PC-9 (cell line): ENCODE measurements around the gene CFAP92. TPM values are rescaled to one million over a fixed set of nuclear protein-coding genes. Genes with fewer than 3 reads are reported as not detected.

Source experiments
- BruUV-seq: library from RNA; stranded (reverse); fragments of 400-500 nt; replicated peaks from 2 replicates; lab custom pipeline; 2021; lab: Mats Ljungman, UMichigan
- CTCF ChIA-PET: fragments of 300-600 bp; sonication (Branson Sonifier 250); formaldehyde crosslinking; loops from one replicate; lab custom pipeline; 2022; ENCODE audit warnings: antibody characterized with exemption; lab: Charles Lee
- POLR2A ChIA-PET: fragments of 300-600 bp; sonication (Branson Sonifier 250); formaldehyde crosslinking; loops from one replicate; lab custom pipeline; 2022; ENCODE audit warnings: antibody characterized with exemption; ENCODE audit not compliant: unreplicated experiment; lab: Charles Lee
- DNase-seq, 2 experiments: peaks; one replicate each; pipeline versions ENCODE4 v3.0.0 to v3.0.0-alpha.2; 2015 to 2022; ENCODE audit warnings: mixed read lengths in 1 of 2
- H2AFZ ChIP-seq: fragments of 200-600 bp; sonication (generic); 2 replicates; pipeline ENCODE4 v1.8.1; 2017; ENCODE audit warnings: antibody characterized with exemption
- H3F3A ChIP-seq: fragments of 200-600 bp; sonication (generic); 2 replicates; pipeline ENCODE4 v1.8.1; 2017; ENCODE audit warnings: antibody characterized with exemption, mild to moderate bottlenecking, low read depth; ENCODE audit not compliant: insufficient read depth
- H3K27ac ChIP-seq: fragments of 200-600 bp; sonication (generic); 2 replicates; pipeline ENCODE4 v1.6.1; 2016; ENCODE audit warnings: mixed run types
- H3K27me3 ChIP-seq: fragments of 200-600 bp; sonication (generic); 2 replicates; pipeline ENCODE4 v1.6.1; 2016; ENCODE audit warnings: low read depth, mixed run types; ENCODE audit not compliant: insufficient read depth
- H3K36me3 ChIP-seq: fragments of 200-600 bp; sonication (generic); 2 replicates; pipeline ENCODE4 v1.6.1; 2016; ENCODE audit warnings: low read depth, mixed run types
- H3K4me1 ChIP-seq: fragments of 200-600 bp; sonication (generic); replicated peaks from 2 replicates; pipeline ENCODE4 v1.6.1; 2016; ENCODE audit warnings: mixed run types; ENCODE audit not compliant: insufficient read depth
- H3K4me2 ChIP-seq: fragments of 200-600 bp; sonication (generic); 2 replicates; pipeline ENCODE4 v1.6.1; 2017; ENCODE audit warnings: mixed run types
- H3K4me3 ChIP-seq: fragments of 200-600 bp; sonication (generic); 2 replicates; pipeline ENCODE4 v1.6.1; 2016; ENCODE audit warnings: mixed run types
- H3K79me2 ChIP-seq: fragments of 200-600 bp; sonication (generic); 2 replicates; pipeline ENCODE4 v1.6.1; 2017; ENCODE audit warnings: low read depth, mixed run types
- H3K9me2 ChIP-seq: fragments of 200-600 bp; sonication (generic); 2 replicates; pipeline ENCODE4 v1.8.1; 2017; ENCODE audit warnings: mild to moderate bottlenecking; ENCODE audit not compliant: insufficient read depth
- H3K9me3 ChIP-seq: fragments of 200-600 bp; sonication (generic); 2 replicates; pipeline ENCODE4 v1.8.1; 2016; ENCODE audit warnings: low read depth; ENCODE audit not compliant: insufficient read depth
- H4K20me1 ChIP-seq: fragments of 200-600 bp; sonication (generic); 2 replicates; pipeline ENCODE4 v1.8.1; 2017; ENCODE audit not compliant: insufficient read depth
- CTCF ChIP-seq: fragments of 200-600 bp; sonication (generic); conservative IDR thresholded peaks from 2 replicates; pipeline ENCODE4 v1.6.1; 2017; ENCODE audit warnings: mixed run types, antibody characterized with exemption, mild to moderate bottlenecking, moderate library complexity
- EZH2 ChIP-seq: fragments of 200-600 bp; sonication (generic); IDR thresholded peaks from 2 replicates; pipeline ENCODE4 v1.8.0; 2017; ENCODE audit warnings: antibody characterized with exemption, low read depth
- intact Hi-C: fragments of 100-400 bp; cut with micrococcal nuclease; formaldehyde crosslinking; loops from one replicate; pipeline ENCODE4 v1.10.0; 2022; ENCODE audit not compliant: unreplicated experiment
- total RNA-seq: library from RNA; stranded (reverse); gene quantifications from 2 replicates; pipeline ENCODE4 v1.2.3, GENCODE V29; 2021

CFAP92 gene
- total RNA-seq, 1 experiment from 2014 or later = 4.3 TPM

DNA sequence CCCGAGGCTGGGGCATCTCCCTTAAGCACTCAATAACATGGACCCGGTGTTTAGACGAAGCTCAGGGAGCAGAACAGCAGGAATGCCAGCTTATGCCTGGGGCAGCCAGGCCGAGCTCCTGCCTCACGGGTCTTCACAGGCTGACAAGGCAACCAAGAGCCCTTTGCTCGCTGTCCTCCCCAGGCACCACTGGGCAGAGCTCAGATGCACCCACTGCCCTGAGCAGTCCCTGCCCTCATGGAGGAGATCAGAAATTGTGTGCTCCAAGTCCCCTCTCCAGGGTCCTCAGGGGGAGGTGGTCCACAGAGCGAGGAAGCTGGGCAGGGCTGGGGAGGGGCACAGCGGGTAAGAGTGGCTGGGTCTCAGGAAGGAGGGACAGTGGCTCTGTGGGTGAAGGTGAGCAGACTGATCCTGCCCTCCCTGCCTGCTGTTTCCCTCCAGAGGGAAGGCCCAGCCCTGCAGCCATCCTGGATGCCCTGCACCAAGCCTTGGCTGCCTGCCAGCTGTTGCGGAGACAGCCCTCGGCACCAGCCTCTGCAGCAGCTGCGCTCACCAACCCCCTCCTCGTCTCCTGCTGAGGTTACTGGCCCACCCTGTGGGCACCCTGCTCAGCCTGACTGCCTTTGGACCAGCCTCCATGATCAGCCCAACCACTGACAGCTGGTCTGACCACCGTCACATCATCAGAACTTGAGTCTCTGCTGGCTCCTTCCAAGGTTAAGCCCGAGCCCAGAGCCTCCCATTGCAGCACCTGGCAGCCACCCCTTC, 45.6 kb upstream of the CFAP92 start:
- ChIA-PET POLR2A (interaction anchor here (0.6 kb wide), 1 partner anchor 29 kb away, joined by 9 read pairs; no protein-coding TSS in a partner anchor), CTCF (interaction anchor here (1.0 kb wide), 1 partner anchor 14 kb away, joined by 3 read pairs; no protein-coding TSS in a partner anchor)
- H3K4me1 ChIP-seq = no peaks in the 10 kb centered on the region
- no peaks in the 10 kb centered on the region for H3K9me3 ChIP-seq
- intact Hi-C loops = no loop called here
- TF ChIP-seq CTCF (no peak), EZH2 (no peak)
- no peaks in the 10 kb centered on the region for H3K9me2 ChIP-seq
- no peaks in the 10 kb centered on the region for H3F3A ChIP-seq
- no peaks in the 10 kb centered on the region for H3K36me3 ChIP-seq
- DNase-seq = peak in 1 of 2 experiments; percentile 48
- H2AFZ ChIP-seq = no peak overlapping the region
- H3K79me2 ChIP-seq = no peaks in the 10 kb centered on the region
- no peaks in the 10 kb centered on the region for H4K20me1 ChIP-seq
- H3K4me3 ChIP-seq = no peak overlapping the region
- no peak overlapping the region for H3K27ac ChIP-seq
- BruUV-seq = no TSS peak
- no peak overlapping the region for H3K4me2 ChIP-seq
- peaks cover 17% of the 10 kb centered on the region; the same call in 1 of the 2 replicates for H3K27me3 ChIP-seq

DNA sequence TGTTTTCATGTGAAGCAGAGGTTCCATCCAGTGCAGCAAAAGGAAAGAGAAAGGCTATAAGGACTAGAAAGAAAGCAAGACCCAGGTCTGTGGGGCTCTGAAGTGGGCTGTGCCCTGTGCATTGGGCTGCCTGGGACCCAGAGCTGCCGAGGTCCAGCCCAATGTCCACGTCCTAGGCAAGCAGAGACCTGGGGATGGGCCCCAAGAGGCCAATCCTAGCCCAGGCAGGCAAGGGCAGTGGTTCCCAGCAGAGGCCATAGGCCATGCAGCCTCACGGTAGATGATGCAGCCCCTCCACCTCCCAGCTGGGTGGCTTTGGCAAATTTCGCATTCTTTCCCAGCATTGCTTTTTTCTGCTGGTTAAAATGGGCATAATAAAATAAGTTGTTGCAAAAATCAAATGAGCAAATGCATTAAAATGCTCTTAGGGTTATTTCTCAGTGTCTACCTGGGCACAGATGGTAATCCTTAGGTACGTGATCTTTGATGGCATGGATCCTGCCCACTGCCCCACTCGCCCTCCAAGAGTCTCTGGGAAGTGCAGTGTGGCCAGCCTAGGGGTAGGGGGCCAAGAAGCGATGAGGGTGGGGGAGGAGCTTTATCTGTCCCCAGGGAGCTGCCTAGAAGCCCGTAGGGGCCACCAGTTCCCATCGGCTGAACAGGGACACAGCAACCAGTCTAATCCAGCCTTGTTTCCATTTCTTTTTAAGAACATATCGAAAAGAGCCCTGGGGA, 44.4 kb upstream of the CFAP92 start:
- H3K27me3 ChIP-seq = peaks cover 17% of the 10 kb centered on the region; the same call in 1 of the 2 replicates
- H3K9me2 ChIP-seq = no peaks in the 10 kb centered on the region
- H3K4me1 ChIP-seq = no peaks in the 10 kb centered on the region
- no peak overlapping the region for H3K27ac ChIP-seq
- no peaks in the 10 kb centered on the region for H4K20me1 ChIP-seq
- no peaks in the 10 kb centered on the region for H3K79me2 ChIP-seq
- H3K4me2 ChIP-seq = no peak overlapping the region
- POLR2A ChIA-PET = interaction anchor here (0.5 kb wide), 1 partner anchor 15 kb away, joined by 6 read pairs; no protein-coding TSS in a partner anchor
- H3F3A ChIP-seq = no peaks in the 10 kb centered on the region
- DNase-seq = no peak
- H3K36me3 ChIP-seq = no peaks in the 10 kb centered on the region
- intact Hi-C loops = no loop called here
- no TSS peak for BruUV-seq
- H3K4me3 ChIP-seq = no peak overlapping the region
- CTCF ChIA-PET = interaction anchor here (0.9 kb wide), 1 partner anchor 12 kb away, joined by 3 read pairs; no protein-coding TSS in a partner anchor
- TF ChIP-seq CTCF = no peak
- no peak for TF ChIP-seq EZH2
- H3K9me3 ChIP-seq = no peaks in the 10 kb centered on the region
- H2AFZ ChIP-seq = no peak overlapping the region

- Histone ChIP-seq H3K4me1 (no peaks in the 10 kb centered on the region), H3K27ac (no peak overlapping the region), H3K79me2 (no peaks in the 10 kb centered on the region), H4K20me1 (no peaks in the 10 kb centered on the region), H3K9me2 (no peaks in the 10 kb centered on the region), H3F3A (no peaks in the 10 kb centered on the region), H3K4me2 (no peak overlapping the region), H3K9me3 (no peaks in the 10 kb centered on the region), H3K4me3 (no peak overlapping the region), H3K27me3 (peaks cover 10% of the 10 kb centered on the region; the same call in 1 of the 2 replicates), H2AFZ (no peak overlapping the region), H3K36me3 (no peaks in the 10 kb centered on the region)
- no peak for DNase-seq
- TF ChIP-seq CTCF = no peak
- no peak for TF ChIP-seq EZH2
- intact Hi-C loops = no loop called here
- BruUV-seq = no TSS peak
- CTCF ChIA-PET = interaction anchor here (0.9 kb wide), 1 partner anchor 11 kb away, joined by 3 read pairs; no protein-coding TSS in a partner anchor
- POLR2A ChIA-PET = interaction anchor here (0.7 kb wide), 1 partner anchor 83 kb away, joined by 3 read pairs; no protein-coding TSS in a partner anchor
Observed at GRCh38 chr3:129037093-129037419, 43.2 kb upstream of the CFAP92 start.
